Activated CD8-positive, alpha-beta memory T cell treated with anti-CD3 and anti-CD28 coated beads for 36 hours (primary cell): ENCODE measurements around the gene SHROOM4. TPM values are rescaled to one million over a fixed set of nuclear protein-coding genes. Genes with fewer than 3 reads are reported as not detected.

Experiments
- CTCF ChIA-PET: fragments of 350-600 bp; sonication (Branson Sonifier 250); formaldehyde crosslinking; loops from one replicate; lab custom pipeline; 2021; ENCODE audit warnings: antibody characterized with exemption; lab: Charles Lee
- POLR2A ChIA-PET: fragments of 350-600 bp; sonication (Branson Sonifier 250); formaldehyde crosslinking; loops from one replicate; lab custom pipeline; 2021; ENCODE audit warnings: antibody characterized with exemption; lab: Charles Lee
- total RNA-seq, 2 experiments: library from RNA; stranded (reverse); gene quantifications; one replicate each; pipeline ENCODE4 v1.2.3, GENCODE V29; 2021

The SHROOM4 gene
- total RNA-seq, 2 experiments from 2014 or later, result not detected

- POLR2A ChIA-PET, result no interaction called here
- CTCF ChIA-PET, result no interaction called here
Observed at GRCh38 chrX:50712777-50713176, 101.2 kb downstream of the SHROOM4 start.

- ChIA-PET POLR2A (no interaction called here), CTCF (no interaction called here)
Observed at GRCh38 chrX:50711907-50712306, 102.1 kb downstream of the SHROOM4 start.

GRCh38 chrX:50707955-50708699 lies 105.9 kb downstream of the SHROOM4 start:
- ChIA-PET POLR2A (no interaction called here), CTCF (no interaction called here)

DNA sequence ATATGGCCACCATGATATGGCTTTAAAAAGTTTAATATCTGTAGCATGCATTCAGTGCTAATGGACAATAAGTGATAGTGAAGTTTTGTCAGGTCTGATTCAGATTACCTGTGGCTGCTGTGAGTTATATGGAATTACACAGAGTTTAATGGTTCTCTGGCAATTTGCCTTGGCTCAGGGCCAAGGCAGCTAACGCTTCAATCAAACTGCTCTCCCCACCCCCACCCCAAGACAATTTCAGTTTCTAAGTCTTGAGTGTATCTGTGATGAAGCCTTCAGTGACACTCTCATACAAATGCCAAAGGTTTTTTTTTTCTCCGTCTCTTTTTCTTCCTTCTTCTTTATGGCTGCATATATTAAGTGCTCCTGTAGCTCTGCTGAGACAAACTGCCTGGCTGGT lies 106.6 kb downstream of the SHROOM4 start:
- POLR2A ChIA-PET, result no interaction called here
- CTCF ChIA-PET, result no interaction called here

- ChIA-PET CTCF (no interaction called here), POLR2A (no interaction called here)
Observed at GRCh38 chrX:50705042-50705441, 109.0 kb downstream of the SHROOM4 start.

DNA sequence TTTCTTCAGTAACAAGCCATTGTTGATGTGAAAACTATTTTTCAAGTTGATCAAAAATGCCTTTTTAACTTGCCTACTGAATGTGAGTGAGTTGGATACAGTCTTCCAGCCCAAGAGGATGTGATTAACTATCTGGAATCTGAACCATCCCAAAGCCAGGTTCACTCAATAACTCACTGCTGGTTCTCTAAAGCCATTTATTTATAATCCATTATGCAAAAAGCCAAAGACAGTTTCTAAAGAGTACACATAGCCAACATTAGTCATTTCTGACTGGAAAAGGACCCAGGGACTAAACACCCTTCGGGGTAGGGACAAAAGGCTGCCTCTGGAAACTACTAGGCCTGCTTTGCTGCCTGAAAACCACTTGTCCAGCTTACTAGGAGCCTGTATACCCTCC lies 109.6 kb downstream of the SHROOM4 start:
- ChIA-PET POLR2A (no interaction called here), CTCF (no interaction called here)

GRCh38 chrX:50700921-50701320 lies 113.1 kb downstream of the SHROOM4 start:
- POLR2A ChIA-PET, result no interaction called here
- CTCF ChIA-PET, result no interaction called here

DNA sequence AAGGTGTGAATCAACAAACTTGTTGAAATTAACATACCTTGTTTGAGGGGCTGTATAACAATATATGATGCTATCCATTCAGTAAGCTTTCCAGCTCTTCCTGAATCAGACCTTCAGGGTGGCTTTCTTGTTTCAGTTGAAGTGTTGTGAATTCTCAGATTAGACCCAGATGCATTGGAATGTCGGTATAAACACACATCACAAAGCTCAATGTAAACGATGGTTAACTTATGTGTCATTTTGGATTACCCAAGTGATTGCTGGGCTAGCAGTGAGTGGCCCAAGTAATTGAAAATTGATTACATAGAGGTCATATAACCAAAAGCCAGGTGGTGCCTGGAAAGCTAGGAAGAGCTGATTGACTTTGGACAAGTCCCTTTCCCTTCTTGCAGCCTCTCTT lies 115.0 kb downstream of the SHROOM4 start:
- ChIA-PET CTCF (no interaction called here), POLR2A (no interaction called here)

DNA sequence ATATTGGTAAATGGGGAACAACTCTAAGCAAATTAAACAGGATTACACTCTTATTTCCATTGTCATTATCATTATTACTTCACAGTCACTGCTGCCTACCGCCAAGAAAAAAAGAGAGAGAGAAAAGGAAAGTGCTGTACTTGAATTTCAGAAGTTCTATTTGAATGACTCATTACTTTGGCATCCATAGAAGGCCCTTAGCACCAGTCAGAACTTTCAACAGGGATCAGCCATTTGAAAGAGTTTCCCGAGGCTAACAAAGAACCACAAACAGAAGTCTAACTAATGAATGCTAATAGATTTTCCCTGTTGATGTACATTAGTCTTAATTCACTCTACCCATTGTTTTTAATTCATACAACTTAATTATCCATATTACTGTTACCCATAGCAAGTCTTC lies 116.3 kb downstream of the SHROOM4 start:
- CTCF ChIA-PET, result no interaction called here

GRCh38 chrX:50691820-50692219 lies 122.2 kb downstream of the SHROOM4 start:
- ChIA-PET POLR2A (no interaction called here), CTCF (interaction anchor here (1.1 kb wide), 1 partner anchor 10 kb away, joined by 3 read pairs; no protein-coding TSS in a partner anchor)

More for the DNA sequence above, 116.3 kb downstream of the SHROOM4 start:
- POLR2A ChIA-PET, result no interaction called here

GRCh38 chrX:50684871-50685270 lies 129.1 kb downstream of the SHROOM4 start:
- CTCF ChIA-PET, result no interaction called here
- POLR2A ChIA-PET, result no interaction called here

DNA sequence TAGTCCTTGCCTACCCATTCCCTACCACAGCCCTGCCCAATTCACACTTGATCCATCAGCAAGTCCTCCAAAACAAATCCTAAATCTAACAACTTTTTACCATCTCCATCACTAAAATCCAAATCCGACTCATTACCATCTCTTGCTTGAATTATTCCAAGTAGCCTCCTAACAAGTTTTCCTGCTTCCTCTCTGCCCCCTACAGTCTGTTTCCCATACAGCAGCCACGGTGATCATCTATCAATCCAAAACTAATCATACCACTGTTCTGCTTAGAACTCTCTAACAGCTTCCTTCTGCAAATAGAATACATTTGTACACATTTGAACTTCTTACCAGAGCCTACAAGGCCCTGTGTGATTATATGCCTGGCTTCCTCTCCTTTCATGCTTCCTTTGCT lies 133.0 kb downstream of the SHROOM4 start:
- CTCF ChIA-PET, result no interaction called here
- POLR2A ChIA-PET, result no interaction called here

DNA sequence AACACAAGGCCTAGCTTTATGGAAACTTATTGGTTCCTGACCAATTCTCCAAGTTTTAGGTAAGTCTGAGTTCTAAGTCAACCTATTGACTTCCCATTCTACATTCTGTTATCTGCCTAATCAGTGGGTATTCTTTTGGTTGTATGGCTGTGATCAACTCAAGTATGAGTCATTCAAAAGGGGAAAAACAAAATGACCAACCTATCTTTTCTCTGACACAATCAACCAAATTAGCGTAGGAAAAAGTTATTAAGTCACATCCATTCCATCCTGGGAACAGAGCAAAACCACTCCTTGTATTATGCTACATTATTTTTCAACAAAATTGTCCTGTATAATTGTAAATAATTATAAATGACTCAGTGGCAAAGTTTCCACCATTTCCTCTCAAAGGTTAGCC lies 136.2 kb downstream of the SHROOM4 start:
- ChIA-PET CTCF (no interaction called here), POLR2A (no interaction called here)

DNA sequence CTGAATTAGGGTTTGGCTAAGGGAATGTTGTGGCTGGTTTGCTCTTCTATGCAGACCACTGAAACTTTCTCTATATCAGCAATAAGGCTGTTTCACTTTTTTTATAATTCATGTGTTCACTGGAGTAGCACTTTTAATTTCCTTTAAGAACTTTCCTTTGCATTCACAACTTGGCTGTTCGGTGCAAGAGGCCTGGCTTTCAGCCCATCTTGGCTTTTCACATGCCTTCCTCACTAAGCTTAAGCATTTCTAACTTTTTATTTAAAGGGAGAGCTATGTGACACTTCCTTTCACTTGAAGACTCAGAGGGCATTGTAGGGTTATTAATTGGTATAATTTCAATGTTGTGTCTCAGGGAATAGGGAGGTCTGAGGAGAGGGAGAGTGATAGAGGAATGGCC lies 142.3 kb downstream of the SHROOM4 start:
- POLR2A ChIA-PET, result no interaction called here
- CTCF ChIA-PET, result no interaction called here

GRCh38 chrX:50668860-50669259 lies 145.1 kb downstream of the SHROOM4 start:
- ChIA-PET CTCF (no interaction called here), POLR2A (no interaction called here)

- CTCF ChIA-PET, result no interaction called here
- POLR2A ChIA-PET, result no interaction called here
Observed at GRCh38 chrX:50648156-50648555, 165.8 kb downstream of the SHROOM4 start.

- POLR2A ChIA-PET, result no interaction called here
- CTCF ChIA-PET, result no interaction called here
Observed at GRCh38 chrX:50644496-50644895, 169.5 kb downstream of the SHROOM4 start.

DNA sequence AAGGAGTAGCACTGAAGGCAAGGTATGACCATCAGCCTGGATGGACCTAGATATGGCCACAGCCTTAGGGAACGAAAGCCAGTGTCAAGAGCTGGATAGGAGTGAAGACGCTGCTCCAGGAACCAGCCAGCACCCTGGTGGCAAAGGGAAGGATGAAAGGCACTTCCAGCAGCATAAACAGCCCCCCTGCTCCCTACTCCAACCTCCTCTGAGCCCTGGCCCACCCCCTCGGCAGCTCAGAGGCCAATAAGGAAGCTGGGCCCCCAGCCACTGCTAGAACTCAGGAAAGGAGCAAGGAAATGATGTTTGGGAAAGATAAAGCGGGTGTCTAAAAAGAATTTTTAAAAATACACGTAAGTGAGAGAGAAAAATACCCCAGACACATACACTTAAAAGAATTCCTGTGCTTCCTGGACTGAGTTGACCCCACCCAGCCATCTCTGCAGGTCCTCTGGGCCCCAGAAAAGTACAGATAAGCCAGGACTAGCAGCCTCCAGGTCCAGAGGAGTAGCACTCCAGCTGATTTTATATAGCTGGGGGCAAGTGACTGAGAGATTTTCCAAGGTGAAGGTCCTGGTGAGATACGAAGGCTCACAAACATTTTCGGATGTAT lies 170.4 kb downstream of the SHROOM4 start:
- POLR2A ChIA-PET, result no interaction called here
- CTCF ChIA-PET, result no interaction called here

- ChIA-PET CTCF (no interaction called here), POLR2A (no interaction called here)
Observed at GRCh38 chrX:50638123-50638522, 175.9 kb downstream of the SHROOM4 start.

DNA sequence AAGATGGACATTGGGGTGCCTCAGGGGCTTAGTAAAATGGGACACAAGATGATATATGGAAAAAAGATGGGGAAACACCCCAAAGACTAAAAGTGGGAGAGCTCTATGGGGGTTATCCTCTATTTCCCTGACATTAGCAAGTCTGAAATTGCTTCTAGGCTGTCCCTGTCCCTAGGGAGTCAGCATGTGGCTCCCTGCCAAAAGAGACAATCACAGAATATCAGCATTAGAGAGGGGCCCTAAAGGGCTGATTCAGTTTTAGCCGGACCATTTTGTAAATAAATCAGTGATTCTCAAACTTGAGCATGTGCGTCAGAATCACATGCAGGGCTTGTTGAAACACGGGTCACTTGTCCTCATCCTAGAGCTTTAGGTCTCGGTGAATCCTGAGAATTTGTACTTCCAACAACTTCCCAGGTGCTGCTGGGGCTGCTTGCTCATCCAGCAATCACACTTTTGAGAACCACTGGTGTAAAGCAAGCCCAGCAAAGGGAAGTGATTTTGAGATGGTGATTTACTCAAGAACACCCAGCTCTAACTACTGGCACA lies 178.1 kb downstream of the SHROOM4 start:
- CTCF ChIA-PET, result no interaction called here
- POLR2A ChIA-PET, result no interaction called here

GRCh38 chrX:50635162-50635561 lies 178.8 kb downstream of the SHROOM4 start:
- ChIA-PET POLR2A (no interaction called here), CTCF (no interaction called here)
